Endodermal cell (in vitro differentiated cells): ENCODE measurements around the gene NNMT. TPM values are rescaled to one million over a fixed set of nuclear protein-coding genes. Genes with fewer than 3 reads are reported as not detected.

Experiments used
- DNase-seq: peaks from one replicate; pipeline ENCODE4 v3.0.0-alpha.2; 2017
- H3K27ac ChIP-seq: 2 replicates; pipeline ENCODE4 v1.5.1; 2013; ENCODE audit warnings: mild to moderate bottlenecking, low read depth, low read length, moderate library complexity
- H3K27me3 ChIP-seq: 2 replicates; pipeline ENCODE4 v1.6.1; 2013; ENCODE audit warnings: mild to moderate bottlenecking, low read length, moderate library complexity; ENCODE audit not compliant: insufficient read depth, control insufficient read depth, poor library complexity, severe bottlenecking
- H3K36me3 ChIP-seq: 2 replicates; pipeline ENCODE4 v1.7.0; 2013; ENCODE audit warnings: mild to moderate bottlenecking, low read length, moderate library complexity; ENCODE audit not compliant: control insufficient read depth, insufficient read depth
- H3K4me1 ChIP-seq: one replicate; pipeline ENCODE4 v1.7.0; 2013; ENCODE audit warnings: low read length; ENCODE audit not compliant: control insufficient read depth, insufficient read depth
- H3K4me3 ChIP-seq: 2 replicates; pipeline ENCODE4 v1.5.1; 2013; ENCODE audit warnings: mild to moderate bottlenecking, low read length, moderate library complexity
- H3K9ac ChIP-seq: 2 replicates; pipeline ENCODE4 v1.6.1; 2013; ENCODE audit warnings: mild to moderate bottlenecking, low read length, moderate library complexity; ENCODE audit not compliant: poor library complexity, severe bottlenecking; ENCODE audit errors: extremely low read depth
- H3K9me3 ChIP-seq: 2 replicates; pipeline ENCODE4 v1.6.1; 2013; ENCODE audit warnings: mild to moderate bottlenecking, low read length, moderate library complexity; ENCODE audit not compliant: control insufficient read depth
- H3K27ac Mint-ChIP-seq: 2 replicates; pipeline ENCODE4 v1.8.0; 2020; ENCODE audit warnings: mixed read lengths
- H3K27me3 Mint-ChIP-seq: 2 replicates; pipeline ENCODE4 v1.8.0; 2021; ENCODE audit warnings: mild to moderate bottlenecking, mixed read lengths; ENCODE audit not compliant: insufficient read depth
- H3K36me3 Mint-ChIP-seq: 2 replicates; pipeline ENCODE4 v1.8.0; 2020; ENCODE audit warnings: low read depth, mixed read lengths
- H3K4me1 Mint-ChIP-seq: 2 replicates; pipeline ENCODE4 v1.8.0; 2020; ENCODE audit warnings: mixed read lengths
- H3K4me3 Mint-ChIP-seq: 2 replicates; pipeline ENCODE4 v1.8.0; 2020; ENCODE audit warnings: mild to moderate bottlenecking, moderate library complexity, mixed read lengths
- H3K9me3 Mint-ChIP-seq: 2 replicates; pipeline ENCODE4 v1.8.0; 2020; ENCODE audit warnings: mild to moderate bottlenecking, mixed read lengths
- CTCF ChIP-seq: fragments of 200-600 bp; sonication (generic); conservative IDR thresholded peaks from 2 replicates; pipeline ENCODE4 v1.5.0; 2021; ENCODE audit warnings: antibody characterized with exemption, mild to moderate bottlenecking
- WGBS, 2 experiments: methylation state at CpG; one replicate each; pipeline versions ENCODE4 v1.1.5 to v1.1.7; 2013; ENCODE audit warnings: missing lambda C conversion rate in 2 of 2, mixed read lengths in 1 of 2; ENCODE audit not compliant: insufficient coverage in 1 of 2, insufficient read length in 1 of 2; 5-methylcytosine and 5-hydroxymethylcytosine counted together
- total RNA-seq, 2 donors: library from RNA; stranded (reverse); fragmentation: NEBNext Ultra II Directional in 1 of 2; extraction: Animal tissue kit (Norgen Biotek cat#: 25700) in 1 of 2; gene quantifications; 2 replicates in 1 of 2; 3 replicates in 1 of 2; pipeline ENCODE4 v1.2.1, GENCODE V29; 2021

Gene NNMT
- total RNA-seq, 2 donors from 2014 or later: not detected

- WGBS, 2 experiments: 80 to 94% methylated on average over 1 to 2 of the region's 2 CpGs
Observed at GRCh38 chr11:114342476-114342875, 46.3 kb downstream of the NNMT start.

GRCh38 chr11:114343020-114343419, 46.8 kb downstream of the NNMT start:
- 84 to 88% methylated on average over 6 of the region's 6 CpGs for WGBS, 2 experiments
- no peak for TF ChIP-seq CTCF
- Mint-ChIP-seq H3K4me3 (no peak overlapping the region), H3K27me3 (peaks cover 4% of the 10 kb centered on the region), H3K27ac (no peak overlapping the region), H3K36me3 (no peaks in the 10 kb centered on the region), H3K9me3 (peaks cover 14% of the 10 kb centered on the region), H3K4me1 (peaks cover 2% of the 10 kb centered on the region)
- no peaks in the 10 kb centered on the region for H3K27me3 ChIP-seq
- H3K27ac ChIP-seq: no peak overlapping the region
- peaks cover 4% of the 10 kb centered on the region for H3K9me3 ChIP-seq
- DNase-seq: no peak
- no peak overlapping the region for H3K4me3 ChIP-seq
- H3K4me1 ChIP-seq: peaks cover 6% of the 10 kb centered on the region
- no peaks in the 10 kb centered on the region for H3K36me3 ChIP-seq
- no peak overlapping the region for H3K9ac ChIP-seq

More at GRCh38 chr11:114342476-114342875, 46.3 kb downstream of the NNMT start:
- peaks cover 4% of the 10 kb centered on the region for H3K9me3 ChIP-seq
- Mint-ChIP-seq H3K4me3 (no peak overlapping the region), H3K27ac (no peak overlapping the region), H3K36me3 (no peaks in the 10 kb centered on the region), H3K4me1 (peaks cover 2% of the 10 kb centered on the region), H3K27me3 (peaks cover 4% of the 10 kb centered on the region), H3K9me3 (peaks cover 10% of the 10 kb centered on the region)
- no peak overlapping the region for H3K27ac ChIP-seq
- H3K9ac ChIP-seq: no peak overlapping the region
- H3K4me3 ChIP-seq: no peak overlapping the region
- H3K27me3 ChIP-seq: no peaks in the 10 kb centered on the region
- no peaks in the 10 kb centered on the region for H3K36me3 ChIP-seq
- TF ChIP-seq CTCF: no peak
- H3K4me1 ChIP-seq: peaks cover 6% of the 10 kb centered on the region
- DNase-seq: no peak

- Mint-ChIP-seq H3K27ac (no peak overlapping the region), H3K4me3 (no peak overlapping the region), H3K4me1 (peaks cover 2% of the 10 kb centered on the region), H3K27me3 (peaks cover 4% of the 10 kb centered on the region), H3K36me3 (no peaks in the 10 kb centered on the region), H3K9me3 (peaks cover 14% of the 10 kb centered on the region)
- H3K4me1 ChIP-seq: peaks cover 6% of the 10 kb centered on the region
- no peak overlapping the region for H3K27ac ChIP-seq
- H3K27me3 ChIP-seq: no peaks in the 10 kb centered on the region
- H3K4me3 ChIP-seq: no peak overlapping the region
- no peak for DNase-seq
- H3K9ac ChIP-seq: no peak overlapping the region
- no peaks in the 10 kb centered on the region for H3K36me3 ChIP-seq
- peaks cover 4% of the 10 kb centered on the region for H3K9me3 ChIP-seq
- WGBS, 2 experiments: 89 to 98% methylated on average over 4 of the region's 4 CpGs
- no peak for TF ChIP-seq CTCF
Observed at GRCh38 chr11:114343493-114343892, 47.3 kb downstream of the NNMT start.
